A673 (cell line): ENCODE data around the gene C17orf50. TPM values are rescaled to one million over a fixed set of nuclear protein-coding genes. Genes with fewer than 3 reads are reported as not detected.
"Not testable (repeated sequence)": the region's sequence is repeated elsewhere in the genome, so short reads cannot be mapped to it uniquely, and the experiment has no call there.

ENCODE experiments used
- BruUV-seq: library from RNA; stranded (reverse); fragments of 400-500 nt; replicated peaks from 2 replicates; lab custom pipeline; 2021; lab: Mats Ljungman, UMichigan
- CTCF ChIA-PET: fragments of 300-600 bp; sonication (Branson Sonifier 250); formaldehyde crosslinking; loops from one replicate; lab custom pipeline; 2022; ENCODE audit warnings: antibody characterized with exemption; lab: Charles Lee
- POLR2A ChIA-PET: fragments of 300-600 bp; sonication (Branson Sonifier 250); formaldehyde crosslinking; loops from one replicate; lab custom pipeline; 2022; ENCODE audit warnings: antibody characterized with exemption; ENCODE audit not compliant: low non-redundant PET; lab: Charles Lee
- DNase-seq: peaks from one replicate; pipeline ENCODE4 v3.0.0-alpha.2; 2015; ENCODE audit warnings: low spot score
- H3K27ac ChIP-seq: fragments of 200-600 bp; sonication (generic); 2 replicates; pipeline ENCODE4 v1.5.1; 2016; ENCODE audit warnings: mixed run types, low read depth, mild to moderate bottlenecking, mixed read lengths, antibody characterized with exemption, low read length; ENCODE audit not compliant: poor library complexity, severe bottlenecking
- H3K27me3 ChIP-seq: fragments of 200-600 bp; sonication (generic); replicated peaks from 2 replicates; pipeline ENCODE4 v1.6.1; 2017; ENCODE audit warnings: mixed run types, low read depth, mild to moderate bottlenecking, mixed read lengths, antibody characterized with exemption, low read length; ENCODE audit not compliant: insufficient read depth, poor library complexity
- H3K36me3 ChIP-seq: fragments of 200-600 bp; sonication (generic); 2 replicates; pipeline ENCODE4 v1.6.1; 2016; ENCODE audit warnings: mixed run types, mild to moderate bottlenecking, mixed read lengths, antibody characterized with exemption, low read length; ENCODE audit not compliant: insufficient read depth, poor library complexity, severe bottlenecking
- H3K4me1 ChIP-seq: fragments of 200-600 bp; sonication (generic); 2 replicates; pipeline ENCODE4 v1.6.1; 2017; ENCODE audit warnings: mixed run types, mild to moderate bottlenecking, mixed read lengths, antibody characterized with exemption, low read length; ENCODE audit not compliant: insufficient read depth, poor library complexity, severe bottlenecking
- H3K4me3 ChIP-seq: fragments of 200-600 bp; sonication (generic); 2 replicates; pipeline ENCODE4 v1.5.1; 2016; ENCODE audit warnings: low read depth, mixed run types, mild to moderate bottlenecking, mixed read lengths, low read length; ENCODE audit not compliant: poor library complexity, severe bottlenecking
- H3K9me3 ChIP-seq: fragments of 200-600 bp; sonication (generic); 2 replicates; pipeline ENCODE4 v1.6.1; 2016; ENCODE audit warnings: mixed run types, low read depth, mild to moderate bottlenecking, mixed read lengths, antibody characterized with exemption, low read length; ENCODE audit not compliant: poor library complexity, severe bottlenecking
- EZH2 ChIP-seq: fragments of 200-600 bp; sonication (generic); IDR thresholded peaks from 2 replicates; pipeline ENCODE4 v1.6.1; 2017; ENCODE audit warnings: borderline replicate concordance, low read depth, mild to moderate bottlenecking, mixed read lengths, antibody characterized with exemption, low read length; ENCODE audit not compliant: poor library complexity, severe bottlenecking
- intact Hi-C: fragments of 100-400 bp; cut with micrococcal nuclease; formaldehyde crosslinking; loops from one replicate; pipeline ENCODE4 v1.10.0; 2022; ENCODE audit not compliant: unreplicated experiment
- total RNA-seq: library from RNA; stranded (reverse); gene quantifications from 2 replicates; pipeline ENCODE4 v1.2.3, GENCODE V29; 2021
- TF ChIP-seq, protein P1 (sequence below): fragments of 300-800, 200-600 bp; sonication (generic); conservative IDR thresholded peaks from 2 replicates; pipeline ENCODE4 v1.5.1; 2017; ENCODE audit warnings: low read depth, mild to moderate bottlenecking, antibody characterized with exemption, low read length, moderate library complexity, mixed read lengths

Gene C17orf50
- total RNA-seq, 1 experiment from 2014 or later: not detected

DNA sequence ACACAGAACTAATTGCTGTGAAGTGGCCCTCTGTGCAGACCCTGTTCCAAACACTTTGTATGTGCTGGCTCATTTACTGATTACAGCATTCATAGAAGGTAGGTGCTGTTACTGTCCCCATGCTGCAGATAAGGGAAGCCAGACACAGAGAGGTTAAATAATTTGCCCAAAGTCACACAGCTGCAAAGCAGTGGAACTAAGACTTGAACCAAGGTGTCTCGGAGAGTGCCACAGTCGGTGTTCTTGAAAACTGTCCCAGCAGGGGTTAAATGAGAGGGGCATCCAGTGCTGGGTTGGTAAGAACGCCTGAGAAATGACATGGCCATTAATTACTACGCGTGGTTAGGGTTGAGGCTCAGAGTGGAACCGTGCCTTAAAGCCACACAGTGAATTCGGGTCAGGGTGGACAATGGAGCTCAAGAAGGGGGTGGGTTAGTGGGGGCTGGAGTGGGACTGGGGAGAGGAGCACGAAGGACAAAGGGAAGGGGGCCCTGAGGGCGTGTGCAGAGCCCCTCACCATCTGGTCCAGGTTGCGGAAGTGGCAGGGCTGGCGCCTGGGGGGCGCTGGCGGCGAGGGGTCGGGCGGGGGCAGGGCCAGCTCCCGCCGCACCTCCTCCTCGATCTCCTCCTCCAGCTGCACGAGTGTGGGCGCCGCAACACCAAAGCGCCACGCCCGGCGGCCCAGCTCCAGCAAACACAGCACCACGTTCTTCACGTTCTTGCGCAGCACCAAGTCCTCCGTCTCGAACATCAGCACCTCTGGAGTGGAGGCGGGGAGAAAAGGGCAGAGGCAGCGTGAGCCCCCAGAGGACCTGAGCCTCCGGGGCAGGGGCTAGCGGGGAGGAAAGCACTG, 10.9 kb upstream of the C17orf50 start:
- DNase-seq: no peak
- Histone ChIP-seq H3K4me1 (no peaks in the 10 kb centered on the region), H3K4me3 (no peak overlapping the region), H3K27ac (no peak overlapping the region), H3K36me3 (no peaks in the 10 kb centered on the region), H3K27me3 (no peaks in the 10 kb centered on the region), H3K9me3 (no peaks in the 10 kb centered on the region)
- CTCF ChIA-PET: interaction anchor here (0.6 kb wide), 1 partner anchor 52 kb away, joined by 3 read pairs; no protein-coding TSS in a partner anchor
- BruUV-seq: no TSS peak
- POLR2A ChIA-PET: no interaction called here
- no peak for TF ChIP-seq EZH2
- TF ChIP-seq, protein P1, sequence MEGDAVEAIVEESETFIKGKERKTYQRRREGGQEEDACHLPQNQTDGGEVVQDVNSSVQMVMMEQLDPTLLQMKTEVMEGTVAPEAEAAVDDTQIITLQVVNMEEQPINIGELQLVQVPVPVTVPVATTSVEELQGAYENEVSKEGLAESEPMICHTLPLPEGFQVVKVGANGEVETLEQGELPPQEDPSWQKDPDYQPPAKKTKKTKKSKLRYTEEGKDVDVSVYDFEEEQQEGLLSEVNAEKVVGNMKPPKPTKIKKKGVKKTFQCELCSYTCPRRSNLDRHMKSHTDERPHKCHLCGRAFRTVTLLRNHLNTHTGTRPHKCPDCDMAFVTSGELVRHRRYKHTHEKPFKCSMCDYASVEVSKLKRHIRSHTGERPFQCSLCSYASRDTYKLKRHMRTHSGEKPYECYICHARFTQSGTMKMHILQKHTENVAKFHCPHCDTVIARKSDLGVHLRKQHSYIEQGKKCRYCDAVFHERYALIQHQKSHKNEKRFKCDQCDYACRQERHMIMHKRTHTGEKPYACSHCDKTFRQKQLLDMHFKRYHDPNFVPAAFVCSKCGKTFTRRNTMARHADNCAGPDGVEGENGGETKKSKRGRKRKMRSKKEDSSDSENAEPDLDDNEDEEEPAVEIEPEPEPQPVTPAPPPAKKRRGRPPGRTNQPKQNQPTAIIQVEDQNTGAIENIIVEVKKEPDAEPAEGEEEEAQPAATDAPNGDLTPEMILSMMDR: no peak
- intact Hi-C loops: loop anchor here (5.0 to 10.0 kb wide), 3 partner anchors 207 to 577 kb away; no protein-coding TSS in a partner anchor

DNA sequence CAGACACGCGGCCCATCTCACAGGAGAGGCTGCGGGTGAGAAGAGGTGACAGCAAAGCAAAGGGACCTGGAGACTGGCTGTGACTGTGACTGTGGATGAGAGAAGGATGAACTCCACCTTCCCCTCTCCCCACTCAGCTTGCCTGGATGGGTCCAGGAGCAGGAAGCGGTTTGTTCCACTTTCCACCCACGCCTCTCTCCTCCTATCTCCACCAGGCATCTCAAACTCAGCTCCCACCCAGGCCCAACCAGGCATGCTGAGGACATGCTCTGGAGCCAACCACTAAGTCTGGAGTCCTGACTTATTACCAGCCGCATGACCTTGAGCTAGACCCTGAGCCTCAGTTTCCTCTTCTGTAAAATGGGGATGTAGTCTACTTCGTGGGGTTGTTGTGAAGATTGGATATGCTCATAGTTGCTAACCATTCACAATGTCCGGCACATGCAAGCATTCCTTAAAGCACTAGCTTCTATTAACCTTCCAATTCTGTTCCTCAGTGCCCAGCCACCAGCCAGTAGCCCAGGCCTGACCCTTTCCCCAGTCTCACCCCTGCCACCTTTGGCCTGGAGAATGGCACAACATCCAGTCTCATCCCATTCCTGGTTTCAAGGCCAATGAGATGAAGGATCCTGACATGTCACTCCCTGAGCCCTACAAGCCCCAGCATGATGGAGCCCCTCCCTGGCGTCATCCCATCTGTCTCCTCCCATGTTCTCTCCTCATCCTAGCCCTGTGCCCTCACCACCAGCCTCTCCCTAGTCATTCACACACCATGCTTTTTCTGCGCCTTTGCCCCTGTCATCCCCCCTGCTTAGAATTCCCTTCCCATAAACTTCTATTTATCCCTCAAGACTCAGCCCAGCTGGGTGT, 9.9 kb upstream of the C17orf50 start:
- TF ChIP-seq EZH2: no peak
- TF ChIP-seq, protein P1: no peak
- Histone ChIP-seq H3K27ac (no peak overlapping the region), H3K4me3 (no peak overlapping the region), H3K9me3 (no peaks in the 10 kb centered on the region), H3K36me3 (no peaks in the 10 kb centered on the region), H3K4me1 (no peaks in the 10 kb centered on the region), H3K27me3 (no peaks in the 10 kb centered on the region)
- DNase-seq: no peak
- CTCF ChIA-PET: no interaction called here
- intact Hi-C loops: no loop called here
- BruUV-seq: no TSS peak
- POLR2A ChIA-PET: interaction anchor here (0.6 kb wide), 1 partner anchor 324 kb away, joined by 3 read pairs; no protein-coding TSS in a partner anchor

DNA sequence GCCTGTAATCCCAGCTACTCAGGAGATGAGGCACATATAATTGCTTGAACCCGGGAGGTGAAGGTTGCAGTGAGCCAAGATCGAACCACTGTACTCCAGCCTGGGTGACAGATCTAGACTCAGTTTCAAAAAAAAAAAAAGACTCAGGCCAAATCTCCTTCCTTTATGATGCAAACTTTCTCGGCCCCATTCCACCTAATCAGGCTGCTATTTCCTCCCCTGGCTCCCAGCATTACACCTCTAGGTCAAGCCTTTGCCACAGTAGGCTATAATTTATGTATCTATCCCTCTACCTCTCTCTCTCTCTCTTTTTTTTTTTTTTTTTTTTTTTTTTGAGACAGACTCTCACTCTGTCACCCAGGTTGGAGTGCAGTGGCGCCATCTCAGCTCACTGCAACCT, 9.1 kb upstream of the C17orf50 start:
- H3K4me3 ChIP-seq, H3K9me3 ChIP-seq, H3K36me3 ChIP-seq, CTCF ChIA-PET, DNase-seq, H3K27me3 ChIP-seq, intact Hi-C loops, H3K4me1 ChIP-seq, BruUV-seq, H3K27ac ChIP-seq: not testable (repeated sequence)
- POLR2A ChIA-PET: interaction anchor here (0.6 kb wide), 1 partner anchor 325 kb away, joined by 3 read pairs; no protein-coding TSS in a partner anchor
